ENCODE results near the gene TBX2.
"Not testable (repeated sequence)": the region's sequence is repeated elsewhere in the genome, so short reads cannot be mapped to it uniquely, and the experiment has no call there.

TBX2 gene

DNA sequence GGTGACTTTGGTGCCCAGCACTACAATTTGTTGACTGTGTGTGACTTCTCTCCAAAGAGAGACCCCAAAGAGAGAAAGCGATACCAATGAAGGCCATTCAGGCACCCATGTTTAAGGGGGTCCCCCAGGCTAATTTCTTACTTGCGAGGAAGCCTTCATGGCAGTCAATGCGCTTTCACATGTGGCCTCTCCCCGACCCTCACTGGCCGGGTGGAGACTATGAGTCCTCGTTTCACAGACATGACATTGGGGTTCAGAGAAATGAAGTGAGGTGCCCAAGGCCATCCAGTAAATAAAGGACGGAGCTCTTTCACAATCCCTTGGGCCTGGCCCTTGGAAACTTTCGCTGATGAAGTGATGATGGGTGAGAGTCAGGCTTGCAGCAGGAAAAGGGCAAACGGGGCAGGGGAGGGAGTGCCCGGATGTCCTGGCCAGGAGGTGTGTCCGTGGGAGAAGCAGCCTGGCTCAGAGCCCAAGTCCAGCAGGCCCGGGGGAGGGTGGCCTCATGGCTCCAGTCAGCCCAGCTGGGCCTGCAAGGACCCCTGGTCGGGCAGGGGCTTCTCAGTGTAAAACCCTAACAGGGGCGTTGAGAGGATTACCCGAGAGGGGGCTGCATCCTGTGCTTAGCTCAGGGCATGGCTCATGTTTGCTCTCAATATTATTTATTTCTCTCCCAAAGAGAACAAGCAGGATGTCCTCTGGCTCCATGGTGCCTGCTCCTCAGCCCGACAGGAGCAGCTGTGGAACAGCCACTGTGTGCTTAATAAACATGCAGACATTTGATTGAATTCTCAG lies 14.7 kb downstream of the TBX2 start:
- DNase-seq (ENCODE audit: low read depth), result no peak

DNA sequence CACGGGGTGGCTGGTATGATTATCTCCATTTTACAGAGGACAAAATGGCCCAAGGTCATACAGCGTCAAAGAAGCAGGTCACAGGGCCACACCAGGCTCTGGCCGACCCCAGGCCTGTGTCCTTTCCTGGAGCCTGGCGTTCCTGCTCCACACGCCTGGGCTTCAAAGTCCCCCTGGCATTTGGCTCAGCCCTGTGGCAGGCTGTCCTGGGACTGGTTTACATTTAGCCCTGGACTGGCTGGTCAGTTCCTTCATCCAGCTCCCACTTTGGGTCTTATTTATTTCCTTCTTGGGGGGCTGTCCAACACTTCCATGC lies 15.3 kb downstream of the TBX2 start:
- no peak for DNase-seq (ENCODE audit: low read depth)

- peak; percentile 58 for DNase-seq (ENCODE audit: low read depth)
These were observed 15.9 kb downstream of the TBX2 start for GRCh38 chr17:61415374-61416210.

DNA sequence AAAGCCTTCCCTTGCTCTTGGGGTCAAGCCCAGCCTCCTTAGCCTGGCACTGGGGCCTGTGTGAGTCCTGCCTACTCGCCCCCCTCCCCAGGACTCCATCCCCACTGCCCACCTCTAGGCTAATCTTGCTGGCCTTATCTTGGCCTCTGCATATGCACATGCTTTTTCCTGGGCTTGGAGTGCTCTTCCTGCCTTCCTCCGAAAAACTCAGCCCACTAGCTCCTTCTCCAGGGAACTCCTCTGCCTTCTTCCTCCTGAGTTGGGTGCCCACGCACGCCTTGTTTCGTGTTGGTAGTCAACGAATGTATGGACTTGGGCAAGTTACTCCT lies 16.5 kb downstream of the TBX2 start:
- no peak for DNase-seq (ENCODE audit: low read depth)

GRCh38 chr17:61416540-61417363 lies 17.1 kb downstream of the TBX2 start:
- peak; percentile 69 for DNase-seq (ENCODE audit: low read depth)

DNA sequence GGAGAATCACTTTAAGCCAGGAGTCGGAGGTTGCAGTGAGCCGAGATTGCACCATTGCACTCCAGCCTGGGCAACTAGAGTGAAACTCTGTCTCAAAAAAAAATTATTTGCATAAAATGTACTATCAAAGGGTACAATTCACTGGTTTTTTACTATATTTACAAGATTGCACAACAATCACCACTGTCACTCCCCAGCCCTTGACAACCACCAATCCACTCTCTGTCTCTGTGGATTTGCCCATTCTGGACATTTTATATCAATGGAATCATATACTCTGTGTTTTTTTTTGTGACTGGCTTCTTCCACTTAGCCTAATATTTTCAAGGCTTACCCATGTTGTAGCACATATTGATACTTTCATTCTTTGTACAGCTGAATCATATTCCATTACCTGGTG lies 18.8 kb downstream of the TBX2 start:
- no peak for DNase-seq (ENCODE audit: low read depth)

- no peak for DNase-seq (ENCODE audit: low read depth)
These were observed 19.9 kb downstream of the TBX2 start for GRCh38 chr17:61419496-61420046.

GRCh38 chr17:61420052-61420451 lies 20.4 kb downstream of the TBX2 start:
- DNase-seq (ENCODE audit: low read depth), result no peak

DNA sequence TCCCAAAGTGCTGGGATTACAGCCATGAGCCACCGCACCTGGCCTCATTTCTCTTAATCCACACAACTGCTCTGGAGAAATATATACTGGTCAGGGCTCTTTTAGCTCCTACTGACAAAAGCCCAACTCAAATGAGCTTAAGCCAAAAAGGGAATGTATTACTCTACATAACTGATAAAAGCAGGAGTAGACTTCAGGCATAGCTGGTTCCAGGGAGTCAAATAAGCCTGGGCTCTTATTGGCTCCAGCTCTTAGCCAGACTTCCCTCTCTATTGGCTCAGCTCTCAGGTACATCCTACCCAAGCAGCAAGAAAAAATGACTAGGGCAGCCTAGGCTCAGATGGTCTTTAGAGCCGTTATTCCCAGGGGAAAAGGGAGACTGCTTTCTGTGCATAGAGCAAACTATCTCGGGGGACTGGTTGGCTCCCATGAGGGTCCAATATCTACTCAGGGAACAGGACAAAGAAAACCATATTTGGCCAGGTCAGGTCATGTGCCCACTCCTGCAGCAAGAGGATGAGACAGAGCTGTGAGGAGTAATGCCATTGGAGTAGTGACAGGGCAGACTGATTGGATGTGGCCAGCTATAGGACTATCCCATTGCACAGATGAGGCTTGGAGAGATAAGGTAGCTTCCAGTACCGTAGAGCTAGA lies 21.2 kb downstream of the TBX2 start:
- no peak for DNase-seq (ENCODE audit: low read depth)

DNA sequence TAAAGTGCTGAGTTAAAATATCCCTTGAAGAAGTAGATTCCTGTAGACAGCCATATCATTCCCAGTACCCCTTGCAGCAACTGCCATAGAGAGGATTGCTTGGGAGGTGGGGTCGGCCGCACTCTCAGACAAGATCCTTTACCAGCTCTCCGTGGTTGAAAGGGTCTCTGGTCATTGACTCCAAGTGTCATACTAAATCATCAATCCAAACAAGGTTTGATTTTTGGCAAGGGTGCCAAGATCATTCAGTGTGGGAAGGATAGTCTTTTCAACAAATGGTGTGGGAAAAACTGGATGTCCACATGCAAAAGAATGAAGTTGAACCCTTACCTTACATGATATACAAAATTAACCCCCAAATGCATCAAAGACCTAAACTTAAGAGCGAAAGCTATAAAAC lies 21.8 kb downstream of the TBX2 start:
- no peak for DNase-seq (ENCODE audit: low read depth)

DNA sequence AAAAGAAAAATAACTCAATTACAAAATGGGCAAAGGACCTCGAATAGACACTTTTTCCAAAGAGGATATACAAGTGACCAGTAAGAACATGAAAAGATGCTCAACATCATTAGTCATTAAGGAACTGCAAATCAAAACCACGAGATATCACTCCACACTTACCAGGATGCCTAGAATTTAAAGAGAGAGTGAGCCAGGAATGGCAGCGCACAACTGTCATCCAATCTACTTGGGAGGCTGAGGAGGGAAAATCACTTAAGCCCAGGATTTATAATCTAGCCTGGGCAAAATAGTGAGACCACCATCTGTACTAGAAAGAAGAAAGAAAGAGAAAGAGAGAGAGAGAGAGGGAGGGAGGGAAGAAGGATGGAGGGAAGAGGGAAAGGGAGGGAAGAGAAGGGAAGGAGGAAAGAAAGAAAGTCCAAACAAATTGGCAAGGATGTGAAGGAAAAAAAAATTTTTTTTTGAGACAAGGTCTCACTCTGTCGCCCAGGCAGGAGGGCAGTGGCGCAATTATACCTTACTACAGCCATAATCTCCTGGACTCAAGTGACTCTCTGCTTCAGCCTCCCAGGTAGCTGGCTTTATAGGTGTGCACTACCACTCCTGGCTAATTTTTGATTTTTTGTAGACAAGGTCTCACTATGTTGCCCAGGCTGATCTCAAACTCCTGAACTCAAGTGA lies 22.6 kb downstream of the TBX2 start:
- DNase-seq (ENCODE audit: low read depth), result no peak

GRCh38 chr17:61422869-61423268 lies 23.2 kb downstream of the TBX2 start:
- no peak for DNase-seq (ENCODE audit: low read depth)

DNA sequence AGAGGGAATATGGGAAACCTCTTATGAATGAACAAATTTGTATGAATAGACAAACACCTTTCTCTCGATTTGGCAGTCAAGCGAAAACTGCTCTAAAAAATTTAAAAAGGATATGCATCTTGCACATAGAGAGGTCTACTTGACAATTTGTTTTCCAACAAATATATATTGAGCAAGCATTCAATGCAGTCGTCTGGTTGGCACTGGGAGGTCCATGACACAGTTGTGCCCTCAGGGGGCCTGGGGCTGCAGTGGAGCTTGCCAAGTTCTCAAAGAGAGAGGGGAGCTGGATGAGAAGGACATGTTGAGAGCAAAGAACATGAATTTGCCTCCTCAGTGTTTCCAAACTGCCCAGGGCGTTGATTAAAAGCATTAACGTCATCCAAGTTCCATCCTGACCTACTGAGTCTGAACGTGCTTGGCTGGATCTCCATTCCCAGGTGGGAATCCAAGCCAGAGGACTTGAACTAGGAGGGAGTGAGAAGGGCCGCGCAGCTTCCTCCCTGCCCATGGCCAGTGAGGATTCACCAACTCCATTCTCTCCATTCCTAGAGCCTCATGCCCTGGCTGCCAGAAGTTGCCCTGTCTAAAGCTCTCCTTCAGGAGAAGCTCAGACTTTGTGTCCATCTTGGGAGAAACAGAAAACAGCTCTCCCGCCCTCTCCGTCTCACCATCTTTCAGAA lies 24.5 kb downstream of the TBX2 start:
- no peak for DNase-seq (ENCODE audit: low read depth)

DNA sequence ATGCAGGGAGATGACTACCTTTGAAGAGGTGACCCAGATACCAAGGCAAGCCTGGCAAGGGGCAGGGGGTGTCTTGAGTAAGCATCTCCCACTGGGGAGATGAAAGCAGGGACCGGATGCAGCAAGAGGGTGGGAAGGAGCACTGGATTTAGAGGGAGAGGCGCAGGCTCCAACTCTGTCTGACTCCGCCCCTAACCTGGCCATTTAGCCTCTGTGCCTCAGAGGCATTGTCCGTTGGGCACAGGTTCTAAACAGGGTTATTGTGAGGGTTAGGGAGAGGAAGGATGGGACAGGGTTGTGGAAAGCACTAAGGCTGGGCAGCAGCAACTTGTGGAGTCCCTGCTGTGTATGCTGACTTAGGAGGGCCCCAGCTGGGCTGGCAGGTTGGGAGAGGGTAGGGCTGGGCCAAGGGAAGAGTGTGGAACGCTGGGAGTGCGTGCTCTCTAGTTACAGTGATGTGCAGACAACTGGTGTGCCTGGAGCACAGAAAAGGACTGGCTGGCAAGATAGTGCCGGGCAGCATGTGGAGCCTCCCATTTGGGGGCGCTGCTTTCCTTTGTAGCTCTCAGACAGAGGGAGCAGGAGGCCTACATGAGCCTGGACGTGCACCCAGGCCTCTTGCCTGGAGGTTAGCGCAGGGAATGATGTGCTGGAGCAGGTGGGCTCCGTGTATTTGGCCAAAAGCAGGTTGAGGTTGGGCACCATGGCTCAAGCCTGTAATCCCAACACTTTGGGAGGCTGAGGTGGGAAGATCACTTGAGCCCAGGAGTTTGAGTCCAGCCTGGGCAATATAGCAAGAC lies 26.2 kb downstream of the TBX2 start:
- peak; percentile 9 for DNase-seq (ENCODE audit: low read depth)

DNA sequence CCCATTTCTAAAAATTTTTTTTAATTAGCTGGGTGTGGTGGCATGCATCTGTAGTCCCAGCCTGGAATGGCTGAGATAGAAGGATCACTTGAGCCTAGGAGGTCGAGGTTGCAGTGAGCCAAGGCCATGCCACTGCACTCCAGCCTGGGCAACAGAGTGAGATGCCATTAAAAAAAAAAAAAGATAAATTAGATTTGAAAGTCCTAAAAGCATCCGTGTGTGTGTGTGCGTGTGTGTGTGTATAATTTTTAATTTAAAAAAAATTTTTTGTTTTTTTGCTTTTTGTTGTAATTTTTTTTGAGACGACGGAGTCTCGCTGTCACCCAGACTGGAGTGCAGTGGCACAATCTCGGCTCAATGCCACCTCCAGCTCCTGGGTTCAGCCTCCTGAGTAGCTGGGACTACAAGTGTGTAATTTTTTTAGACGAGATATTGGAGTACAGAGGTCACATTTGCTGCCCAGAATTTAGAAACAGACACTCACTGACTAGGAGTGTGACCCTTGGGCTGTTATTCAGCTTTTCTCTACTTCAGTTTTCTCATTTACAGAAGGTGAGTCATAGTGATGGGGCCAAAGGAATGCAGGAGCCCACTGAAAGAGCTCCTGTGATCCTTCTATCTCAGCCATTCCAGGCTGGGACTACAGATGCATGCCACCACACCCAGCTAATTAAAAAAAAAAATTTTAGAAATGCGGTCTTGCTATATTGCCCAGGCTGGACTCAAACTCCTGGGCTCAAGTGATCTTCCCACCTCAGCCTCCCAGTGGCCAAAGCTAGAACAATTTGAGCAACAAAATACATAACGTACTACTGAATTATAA lies 27.1 kb downstream of the TBX2 start:
- peak; percentile 34 for DNase-seq (ENCODE audit: low read depth)

DNA sequence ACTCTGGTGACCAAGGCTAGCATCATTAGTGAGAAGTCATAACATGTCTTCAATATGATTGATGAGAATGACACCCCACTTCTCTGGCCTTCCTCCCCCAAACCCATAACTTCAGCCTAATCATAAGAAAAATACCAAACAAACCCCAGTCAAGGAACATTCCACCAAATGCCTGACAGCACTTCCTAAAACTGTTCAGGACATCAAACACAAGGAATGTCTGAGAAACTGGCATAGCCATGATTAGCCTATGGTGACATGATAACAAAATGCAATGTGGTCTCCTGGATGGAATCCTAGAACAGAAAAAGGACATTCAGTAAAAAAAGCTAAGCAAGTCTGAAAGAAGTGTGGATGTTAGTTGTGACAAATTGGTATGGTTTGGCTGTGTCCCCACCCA lies 27.9 kb downstream of the TBX2 start:
- DNase-seq (ENCODE audit: low read depth), result no peak

GRCh38 chr17:61429274-61429673 lies 29.6 kb downstream of the TBX2 start:
- no peak for DNase-seq (ENCODE audit: low read depth)

- DNase-seq (ENCODE audit: low read depth), result not testable (repeated sequence)
These were observed 30.2 kb downstream of the TBX2 start for GRCh38 chr17:61429831-61430230.

Measured in amniotic epithelial cell (primary cell).